ENCODE data around the gene TPR. TPM values are rescaled to one million over a fixed set of nuclear protein-coding genes. Genes with fewer than 3 reads are reported as not detected.

Gene TPR
- total RNA-seq, 1 donor from 2014 or later: 112 TPM

GRCh38 chr1:186308264-186309060, 66.6 kb downstream of the TPR start:
- Mint-ChIP-seq H3K4me1 (ENCODE audit: low read depth, unreplicated experiment) (peaks cover 12% of the 10 kb centered on the region), H3K4me3 (ENCODE audit: unreplicated experiment) (no peak overlapping the region), H3K36me3 (ENCODE audit: unreplicated experiment) (no peaks in the 10 kb centered on the region), H3K27me3 (ENCODE audit: unreplicated experiment) (no peaks in the 10 kb centered on the region), H3K27ac (ENCODE audit: unreplicated experiment) (no peak overlapping the region), H3K9me3 (ENCODE audit: unreplicated experiment) (no peaks in the 10 kb centered on the region)
- no peak for DNase-seq
- TF ChIP-seq CTCF (IDR thresholded peaks at IDR 0.05; ENCODE audit: partially characterized antibody, unreplicated experiment): no peak

- Mint-ChIP-seq H3K36me3 (ENCODE audit: unreplicated experiment) (no peaks in the 10 kb centered on the region), H3K27me3 (ENCODE audit: unreplicated experiment) (no peaks in the 10 kb centered on the region), H3K4me3 (ENCODE audit: unreplicated experiment) (no peak overlapping the region), H3K9me3 (ENCODE audit: unreplicated experiment) (no peaks in the 10 kb centered on the region), H3K4me1 (ENCODE audit: low read depth, unreplicated experiment) (peaks cover 12% of the 10 kb centered on the region), H3K27ac (ENCODE audit: unreplicated experiment) (no peak overlapping the region)
- TF ChIP-seq CTCF (IDR thresholded peaks at IDR 0.05; ENCODE audit: partially characterized antibody, unreplicated experiment): no peak
- no peak for DNase-seq
Observed at GRCh38 chr1:186307445-186307844, 67.6 kb downstream of the TPR start.

- TF ChIP-seq CTCF (IDR thresholded peaks at IDR 0.05; ENCODE audit: partially characterized antibody, unreplicated experiment): no peak
- Mint-ChIP-seq H3K4me3 (ENCODE audit: unreplicated experiment) (no peak overlapping the region), H3K9me3 (ENCODE audit: unreplicated experiment) (no peaks in the 10 kb centered on the region), H3K36me3 (ENCODE audit: unreplicated experiment) (no peaks in the 10 kb centered on the region), H3K4me1 (ENCODE audit: low read depth, unreplicated experiment) (peaks cover 12% of the 10 kb centered on the region), H3K27me3 (ENCODE audit: unreplicated experiment) (no peaks in the 10 kb centered on the region), H3K27ac (ENCODE audit: unreplicated experiment) (no peak overlapping the region)
- no peak for DNase-seq
Observed at GRCh38 chr1:186306533-186306932, 68.5 kb downstream of the TPR start.

GRCh38 chr1:186304982-186305949, 69.8 kb downstream of the TPR start:
- DNase-seq: peak; percentile 59
- H3K9me3 Mint-ChIP-seq (ENCODE audit: unreplicated experiment): no peaks in the 10 kb centered on the region
- no peaks in the 10 kb centered on the region for H3K36me3 Mint-ChIP-seq (ENCODE audit: unreplicated experiment)
- H3K4me3 Mint-ChIP-seq (ENCODE audit: unreplicated experiment): no peak overlapping the region
- H3K27me3 Mint-ChIP-seq (ENCODE audit: unreplicated experiment): no peaks in the 10 kb centered on the region
- peaks cover 12% of the 10 kb centered on the region for H3K4me1 Mint-ChIP-seq (ENCODE audit: low read depth, unreplicated experiment)
- H3K27ac Mint-ChIP-seq (ENCODE audit: unreplicated experiment): peak overlapping the region; percentile 74
- TF ChIP-seq CTCF (IDR thresholded peaks at IDR 0.05; ENCODE audit: partially characterized antibody, unreplicated experiment): peak; percentile 57

Data from glutamatergic neuron (in vitro differentiated cells).